ENCODE data around the gene C1QTNF5.

C1QTNF5 gene

DNA sequence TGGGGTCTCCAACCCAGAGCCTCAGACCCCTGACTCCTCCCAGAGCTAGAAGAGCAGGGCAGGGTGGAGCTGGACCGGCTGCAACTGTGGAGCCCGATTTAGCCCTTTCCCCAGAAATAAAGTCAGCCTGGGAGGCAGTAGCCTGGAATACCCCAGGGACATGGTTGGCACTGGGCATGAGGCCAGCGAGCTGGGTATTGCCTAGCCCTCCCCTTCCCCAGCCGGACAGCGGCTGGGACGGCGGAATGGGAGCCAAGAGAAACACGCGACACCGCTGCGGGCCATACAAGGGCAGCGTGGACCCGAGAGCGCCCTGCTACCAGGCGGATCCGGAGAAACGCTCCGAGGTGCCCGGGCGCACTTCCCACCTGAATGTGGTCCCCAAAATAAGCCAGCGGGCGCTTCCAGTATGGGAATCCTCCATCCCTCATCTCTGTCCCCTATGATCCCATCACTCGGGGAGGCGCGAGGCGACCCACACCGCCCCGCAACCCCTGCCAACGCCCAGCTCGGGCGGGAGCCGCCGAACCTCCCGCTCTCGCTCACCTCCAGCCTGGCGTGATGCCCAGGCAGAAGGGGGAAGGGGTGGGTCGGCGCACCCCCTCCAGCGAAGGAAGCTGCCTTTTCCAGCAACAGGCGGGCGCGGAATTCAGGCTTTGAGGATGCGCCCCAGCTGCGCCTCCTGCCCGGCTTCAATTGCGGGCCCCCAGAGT lies 24.5 kb downstream of the C1QTNF5 start:
- TF ChIP-seq CTCF (IDR thresholded peaks at IDR 0.05) (no peak), ZFX (IDR thresholded peaks at IDR 0.05; ENCODE audit: borderline replicate concordance) (no peak)
- H3K27ac ChIP-seq: no peak overlapping the region

- TF ChIP-seq CTCF (IDR thresholded peaks at IDR 0.05) (no peak), ZFX (IDR thresholded peaks at IDR 0.05; ENCODE audit: borderline replicate concordance) (no peak)
Observed at GRCh38 chr11:119315131-119316015, 25.3 kb downstream of the C1QTNF5 start.

GRCh38 chr11:119314726-119315125 lies 26.0 kb downstream of the C1QTNF5 start:
- TF ChIP-seq CTCF (IDR thresholded peaks at IDR 0.05): no peak
- no peak for TF ChIP-seq ZFX (IDR thresholded peaks at IDR 0.05; ENCODE audit: borderline replicate concordance)
- H3K27ac ChIP-seq: no peak overlapping the region

More at GRCh38 chr11:119315131-119316015, 25.3 kb downstream of the C1QTNF5 start:
- H3K27ac ChIP-seq: no peak overlapping the region

DNA sequence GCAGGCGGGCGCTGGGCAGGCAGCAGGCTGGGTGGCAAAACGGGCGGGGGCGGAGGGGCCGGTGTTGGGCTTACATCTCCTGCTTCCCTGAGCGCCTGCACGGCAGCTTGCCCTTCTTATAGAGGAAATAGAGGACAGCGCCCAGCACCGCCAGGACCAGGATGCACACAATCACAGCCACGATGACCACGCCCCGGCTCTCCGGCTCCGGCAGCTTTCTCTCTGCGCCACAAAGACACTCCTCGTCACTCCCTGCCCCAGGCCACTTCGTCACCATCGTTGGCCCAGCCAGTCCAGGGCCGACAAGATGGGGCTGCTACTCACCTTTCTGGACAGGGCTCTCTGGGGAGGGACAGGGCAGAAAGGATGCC lies 30.0 kb downstream of the C1QTNF5 start:
- TF ChIP-seq CTCF (IDR thresholded peaks at IDR 0.05): no peak
- TF ChIP-seq ZFX (IDR thresholded peaks at IDR 0.05; ENCODE audit: borderline replicate concordance): no peak

GRCh38 chr11:119309953-119310681 lies 30.6 kb downstream of the C1QTNF5 start:
- TF ChIP-seq ZFX (IDR thresholded peaks at IDR 0.05; ENCODE audit: borderline replicate concordance) (no peak), CTCF (IDR thresholded peaks at IDR 0.05) (no peak)
- H3K27ac ChIP-seq: no peak overlapping the region

More for the DNA sequence above, 30.0 kb downstream of the C1QTNF5 start:
- no peak overlapping the region for H3K27ac ChIP-seq

GRCh38 chr11:119309411-119309810 lies 31.3 kb downstream of the C1QTNF5 start:
- TF ChIP-seq ZFX (IDR thresholded peaks at IDR 0.05; ENCODE audit: borderline replicate concordance) (no peak), CTCF (IDR thresholded peaks at IDR 0.05) (no peak)

More at GRCh38 chr11:119309411-119309810, 31.3 kb downstream of the C1QTNF5 start:
- H3K27ac ChIP-seq: no peak overlapping the region
